HG02798 (cell line): ENCODE results near the gene AASDHPPT.

Source experiments
- ATAC-seq: cut with Tn5 transposase; IDR thresholded peaks from one replicate; pipeline ENCODE4 v1.9.1; 2021; ENCODE audit warnings: mild to moderate bottlenecking; ENCODE audit not compliant: unreplicated experiment, poor library complexity

Gene AASDHPPT

GRCh38 chr11:106082096-106082495 lies 4.6 kb downstream of the AASDHPPT start:
- ATAC-seq = no peak

GRCh38 chr11:106086135-106086534 lies 8.7 kb downstream of the AASDHPPT start:
- no peak for ATAC-seq

GRCh38 chr11:106086850-106087249 lies 9.4 kb downstream of the AASDHPPT start:
- no peak for ATAC-seq

GRCh38 chr11:106087815-106088435 lies 10.5 kb downstream of the AASDHPPT start:
- ATAC-seq = peak; percentile 33

GRCh38 chr11:106088896-106089295 lies 11.4 kb downstream of the AASDHPPT start:
- no peak for ATAC-seq

- ATAC-seq = peak; percentile 98
These were observed 14.1 kb downstream of the AASDHPPT start for GRCh38 chr11:106091480-106092123.

- peak; percentile 19 for ATAC-seq
These were observed 15.0 kb downstream of the AASDHPPT start for GRCh38 chr11:106092446-106092845.

GRCh38 chr11:106098893-106099553 lies 21.6 kb downstream of the AASDHPPT start:
- ATAC-seq = no peak

GRCh38 chr11:106101370-106101769 lies 23.9 kb downstream of the AASDHPPT start:
- ATAC-seq = no peak

- ATAC-seq = no peak
These were observed 24.4 kb downstream of the AASDHPPT start for GRCh38 chr11:106101819-106102218.

GRCh38 chr11:106105986-106106385 lies 28.5 kb downstream of the AASDHPPT start:
- ATAC-seq = no peak

- ATAC-seq = no peak
These were observed 44.3 kb downstream of the AASDHPPT start for GRCh38 chr11:106121570-106122320.

- no peak for ATAC-seq
These were observed 50.1 kb downstream of the AASDHPPT start for GRCh38 chr11:106127604-106128003.

- ATAC-seq = no peak
These were observed 51.3 kb downstream of the AASDHPPT start for GRCh38 chr11:106128740-106129139.

GRCh38 chr11:106131998-106132397 lies 54.5 kb downstream of the AASDHPPT start:
- ATAC-seq = no peak

- no peak for ATAC-seq
These were observed 55.3 kb downstream of the AASDHPPT start for GRCh38 chr11:106132582-106133354.

- no peak for ATAC-seq
These were observed 56.1 kb downstream of the AASDHPPT start for GRCh38 chr11:106133529-106133928.

- no peak for ATAC-seq
These were observed 59.6 kb downstream of the AASDHPPT start for GRCh38 chr11:106137061-106137460.

- ATAC-seq = no peak
These were observed 60.3 kb downstream of the AASDHPPT start for GRCh38 chr11:106137758-106138157.
